Measurements from ENCODE around the gene BRSK2. TPM values are rescaled to one million over a fixed set of nuclear protein-coding genes. Genes with fewer than 3 reads are reported as not detected.

Gene BRSK2
- total RNA-seq, 3 donors from 2014 or later: 0.58 to 4.3 (median 0.60) TPM

DNA sequence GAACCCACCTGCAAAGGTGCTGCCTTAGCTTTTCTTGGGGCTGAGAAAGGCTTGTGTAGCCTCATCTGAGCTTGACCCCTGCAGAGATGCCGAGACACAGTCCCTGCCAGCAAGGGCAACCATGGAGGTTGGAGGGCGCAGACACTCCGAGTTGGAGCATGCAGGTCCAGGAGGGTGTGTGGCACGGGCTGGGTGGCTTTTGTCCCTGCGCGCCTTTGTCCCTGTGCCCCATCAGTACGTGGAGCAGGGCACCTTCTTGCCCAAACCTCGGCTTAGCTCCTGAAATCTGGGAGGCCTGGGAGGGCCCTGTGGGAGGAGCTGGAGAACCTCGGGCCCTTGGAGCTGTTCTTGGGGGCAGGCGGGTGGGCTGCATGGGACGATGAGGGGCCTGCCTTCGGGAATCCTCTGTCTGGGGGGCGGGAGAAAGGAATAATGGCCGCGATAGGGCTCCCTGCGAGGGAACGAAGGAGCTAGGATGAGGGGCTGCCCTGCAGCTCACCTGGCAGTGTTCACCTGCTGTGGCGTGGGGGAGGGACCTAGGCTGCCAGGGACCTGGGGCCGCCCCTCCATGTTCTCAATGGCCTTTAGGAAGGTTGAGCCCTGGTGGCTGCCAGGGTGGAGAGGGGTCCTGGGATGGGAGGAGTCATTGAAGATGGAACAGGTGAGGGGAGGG is 3.4 kb downstream of the BRSK2 start:
- peaks cover 10% of the 10 kb centered on the region for H3K4me1 ChIP-seq (ENCODE audit: low read depth)
- ATAC-seq (no peak), DNase-seq (no peak)
- H3K4me3 ChIP-seq: no peak overlapping the region
- intact Hi-C loops (cut with DNase I, micrococcal nuclease): no loop called here
- no peaks in the 10 kb centered on the region for H3K36me3 ChIP-seq (ENCODE audit: low read depth)
- H3K9me3 ChIP-seq: no peaks in the 10 kb centered on the region
- no peak for TF ChIP-seq CTCF (IDR thresholded peaks at IDR 0.05)

DNA sequence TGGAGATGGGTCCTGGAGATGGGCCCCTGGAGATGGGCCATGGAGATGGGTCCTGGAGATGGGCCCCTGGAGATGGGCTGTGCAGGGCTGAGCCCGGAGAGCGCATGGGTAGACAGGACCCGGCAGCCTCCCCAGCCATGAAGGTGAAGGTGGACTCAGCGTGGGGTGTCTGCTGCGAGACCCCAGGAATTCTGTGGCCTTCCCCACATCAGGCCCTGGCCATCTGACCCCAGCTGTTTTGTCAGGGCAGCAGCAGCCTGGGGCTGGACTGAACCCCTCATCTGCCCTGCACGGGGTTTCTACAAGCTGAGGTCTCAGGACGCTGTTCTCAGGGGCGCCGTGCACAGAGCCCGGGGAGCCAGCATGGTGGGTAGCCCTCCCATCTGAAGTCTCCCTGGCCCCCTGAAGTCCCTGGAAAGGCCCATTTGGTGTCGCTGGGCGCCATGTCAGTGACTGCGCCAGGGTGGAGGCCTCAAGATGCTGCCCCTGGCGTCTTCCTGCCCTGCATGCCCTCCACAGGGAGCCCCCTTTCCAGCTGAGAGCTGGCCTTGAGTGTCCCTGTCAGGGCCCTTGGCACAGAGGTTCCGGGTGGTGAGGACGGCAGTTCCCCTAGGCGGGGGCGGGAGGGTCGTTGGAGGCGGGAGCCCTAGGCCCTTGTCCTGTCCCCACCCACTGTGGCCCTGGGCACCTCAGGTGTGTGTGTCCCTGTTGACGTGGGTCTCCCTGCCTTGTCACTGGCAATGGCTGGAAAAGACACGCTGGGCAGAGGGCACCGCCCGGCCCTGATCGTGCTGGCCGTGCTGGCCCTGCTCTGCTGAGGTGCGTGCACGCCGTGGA is 5.4 kb downstream of the BRSK2 start:
- no peaks in the 10 kb centered on the region for H3K36me3 ChIP-seq (ENCODE audit: low read depth)
- H3K4me1 ChIP-seq (ENCODE audit: low read depth): peaks cover 4% of the 10 kb centered on the region
- ATAC-seq (no peak), DNase-seq (no peak)
- intact Hi-C loops (cut with DNase I, micrococcal nuclease): no loop called here
- H3K9me3 ChIP-seq: no peaks in the 10 kb centered on the region
- no peak for TF ChIP-seq CTCF (IDR thresholded peaks at IDR 0.05)
- H3K4me3 ChIP-seq: no peak overlapping the region

GRCh38 chr11:1395773-1396374 is 6.1 kb downstream of the BRSK2 start:
- intact Hi-C loops (cut with DNase I, micrococcal nuclease): no loop called here
- TF ChIP-seq CTCF (IDR thresholded peaks at IDR 0.05): no peak
- peaks cover 2% of the 10 kb centered on the region for H3K4me1 ChIP-seq (ENCODE audit: low read depth)
- H3K36me3 ChIP-seq (ENCODE audit: low read depth): no peaks in the 10 kb centered on the region
- no peaks in the 10 kb centered on the region for H3K9me3 ChIP-seq
- H3K4me3 ChIP-seq: no peak overlapping the region
- ATAC-seq: peak; percentile 15
- DNase-seq: no peak

DNA sequence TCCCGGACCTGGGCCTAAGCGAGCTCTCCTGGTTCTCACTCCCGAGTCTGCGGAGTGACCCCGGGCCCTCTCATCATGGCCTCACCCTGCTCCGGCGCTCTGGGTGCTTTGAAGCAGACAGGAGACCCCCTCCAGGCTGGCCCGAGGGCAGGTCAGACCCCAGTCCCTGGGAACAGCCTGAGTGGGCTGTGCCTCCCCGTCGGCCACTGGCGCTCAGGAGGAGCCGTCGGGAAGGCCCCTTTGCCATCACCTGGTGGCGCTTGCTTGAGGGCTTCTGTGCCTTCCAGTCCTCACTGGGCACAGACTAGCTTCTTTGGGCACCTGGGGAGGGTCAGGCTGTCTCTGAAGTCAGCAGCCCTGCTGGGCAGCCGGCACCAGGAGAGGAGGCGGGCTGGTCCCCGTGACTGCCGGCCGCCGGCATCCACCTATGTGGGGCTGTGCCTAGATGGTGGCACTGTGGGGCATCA is 6.7 kb downstream of the BRSK2 start:
- intact Hi-C loops (cut with DNase I, micrococcal nuclease): no loop called here
- no peaks in the 10 kb centered on the region for H3K36me3 ChIP-seq (ENCODE audit: low read depth)
- DNase-seq (no peak), ATAC-seq (no peak)
- H3K4me1 ChIP-seq (ENCODE audit: low read depth): no peaks in the 10 kb centered on the region
- TF ChIP-seq CTCF (IDR thresholded peaks at IDR 0.05): no peak
- H3K9me3 ChIP-seq: no peaks in the 10 kb centered on the region
- no peak overlapping the region for H3K4me3 ChIP-seq

DNA sequence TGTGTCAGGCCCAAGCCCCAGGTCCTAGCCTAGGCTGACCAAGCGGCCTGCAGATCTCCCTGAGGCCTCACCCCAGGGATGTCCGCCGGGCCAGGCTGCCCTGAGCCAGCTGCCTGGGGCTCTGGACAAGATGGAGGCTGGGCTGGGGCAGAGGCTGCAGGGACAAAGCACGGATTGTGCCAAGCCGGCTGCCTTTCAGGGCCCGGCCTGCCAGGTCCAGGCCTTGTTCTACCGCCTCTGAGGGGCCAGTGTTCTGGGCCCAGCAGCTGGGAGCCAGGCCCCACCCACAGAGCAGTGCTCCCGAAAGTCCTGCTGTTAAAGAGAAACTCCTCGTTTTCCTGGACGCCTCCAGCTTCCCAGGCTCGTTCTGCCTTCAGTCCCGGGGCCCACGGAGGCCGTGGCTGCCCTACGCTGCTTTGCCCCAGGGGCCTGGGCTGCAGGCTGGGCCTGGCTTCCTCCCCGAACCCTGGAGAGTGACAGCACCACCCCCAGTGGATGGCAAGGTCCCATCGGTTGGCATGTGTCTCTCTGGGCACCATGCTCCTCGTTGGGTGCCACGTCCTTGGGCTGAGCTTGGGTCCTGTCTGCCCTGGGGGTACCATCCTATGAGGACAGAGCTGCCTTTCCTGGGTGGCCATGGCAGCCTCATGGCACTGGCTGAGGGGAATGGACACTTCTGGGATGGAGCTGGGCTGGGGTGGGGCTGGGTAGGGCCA is 7.6 kb downstream of the BRSK2 start:
- H3K36me3 ChIP-seq (ENCODE audit: low read depth): no peaks in the 10 kb centered on the region
- DNase-seq: no peak
- intact Hi-C loops (cut with DNase I, micrococcal nuclease): no loop called here
- no peak overlapping the region for H3K4me3 ChIP-seq
- H3K4me1 ChIP-seq (ENCODE audit: low read depth): no peaks in the 10 kb centered on the region
- no peak for ATAC-seq
- TF ChIP-seq CTCF (IDR thresholded peaks at IDR 0.05): no peak
- no peaks in the 10 kb centered on the region for H3K9me3 ChIP-seq
